MM.1S (cell line): ENCODE results near the gene AGAP2.

Experiments
- DNase-seq: peaks from one replicate; pipeline ENCODE4 v3.0.0-alpha.2; 2015
- H2AFZ ChIP-seq: fragments of 300-600 bp; sonication (generic); 2 replicates; pipeline ENCODE4 v1.6.0; 2016; ENCODE audit warnings: antibody characterized with exemption, low read length
- H3F3A ChIP-seq: fragments of 300-600 bp; sonication (generic); 2 replicates; pipeline ENCODE4 v1.6.1; 2016; ENCODE audit warnings: mild to moderate bottlenecking, antibody characterized with exemption, low read length, moderate library complexity, mixed read lengths; ENCODE audit not compliant: insufficient read depth
- H3K27ac ChIP-seq: fragments of 300-600 bp; sonication (generic); 2 replicates; pipeline ENCODE4 v1.5.1; 2016; ENCODE audit warnings: mild to moderate bottlenecking, low read length
- H3K27me3 ChIP-seq: fragments of 300-600 bp; sonication (generic); replicated peaks from 2 replicates; pipeline ENCODE4 v1.6.0; 2016; ENCODE audit warnings: low read length; ENCODE audit not compliant: insufficient read depth
- H3K36me3 ChIP-seq: fragments of 300-600 bp; sonication (generic); replicated peaks from 2 replicates; pipeline ENCODE4 v1.6.1; 2016; ENCODE audit warnings: mild to moderate bottlenecking, low read length, mixed read lengths; ENCODE audit not compliant: insufficient read depth
- H3K4me1 ChIP-seq: fragments of 300-600 bp; sonication (generic); 2 replicates; pipeline ENCODE4 v1.6.1; 2016; ENCODE audit warnings: low read length, mixed read lengths
- H3K4me2 ChIP-seq: fragments of 300-600 bp; sonication (generic); 2 replicates; pipeline ENCODE4 v1.6.0; 2016; ENCODE audit warnings: low read depth, low read length
- H3K4me3 ChIP-seq: fragments of 300-600 bp; sonication (generic); 2 replicates; pipeline ENCODE4 v1.5.1; 2016; ENCODE audit warnings: low read length, mixed read lengths
- H3K79me2 ChIP-seq: fragments of 300-600 bp; sonication (generic); 2 replicates; pipeline ENCODE4 v1.6.1; 2016; ENCODE audit warnings: mixed run types, low read length, mixed read lengths
- H3K9ac ChIP-seq: fragments of 300-600 bp; sonication (generic); 2 replicates; pipeline ENCODE4 v1.6.1; 2016; ENCODE audit warnings: low read length, mixed read lengths
- H3K9me2 ChIP-seq: fragments of 300-600 bp; sonication (generic); replicated peaks from 2 replicates; pipeline ENCODE4 v1.6.1; 2016; ENCODE audit warnings: mild to moderate bottlenecking, low read length, mixed read lengths; ENCODE audit not compliant: insufficient read depth
- H3K9me3 ChIP-seq: fragments of 300-600 bp; sonication (generic); replicated peaks from 2 replicates; pipeline ENCODE4 v1.6.1; 2016; ENCODE audit warnings: mild to moderate bottlenecking, low read length, mixed read lengths; ENCODE audit not compliant: insufficient read depth
- H4K20me1 ChIP-seq: fragments of 300-600 bp; sonication (generic); 2 replicates; pipeline ENCODE4 v1.6.1; 2016; ENCODE audit warnings: mild to moderate bottlenecking, low read length, moderate library complexity, mixed read lengths; ENCODE audit not compliant: insufficient read depth
- EZH2 ChIP-seq: fragments of 300-600 bp; sonication (generic); optimal IDR thresholded peaks from 2 replicates; pipeline ENCODE3; 2017; ENCODE audit warnings: low read depth, mild to moderate bottlenecking, antibody characterized with exemption, low read length, mixed read lengths
- EZH2phosphoT487 ChIP-seq: fragments of 300-600 bp; sonication (generic); IDR thresholded peaks from 2 replicates; pipeline ENCODE4 v1.6.1; 2018; ENCODE audit warnings: antibody characterized with exemption, low read length
- TF ChIP-seq, protein P1 (sequence below): fragments of 300-600 bp; sonication (generic); IDR thresholded peaks from 2 replicates; pipeline ENCODE4 v1.5.1; 2016; ENCODE audit warnings: antibody characterized with exemption, low read length, mixed read lengths

Gene AGAP2

DNA sequence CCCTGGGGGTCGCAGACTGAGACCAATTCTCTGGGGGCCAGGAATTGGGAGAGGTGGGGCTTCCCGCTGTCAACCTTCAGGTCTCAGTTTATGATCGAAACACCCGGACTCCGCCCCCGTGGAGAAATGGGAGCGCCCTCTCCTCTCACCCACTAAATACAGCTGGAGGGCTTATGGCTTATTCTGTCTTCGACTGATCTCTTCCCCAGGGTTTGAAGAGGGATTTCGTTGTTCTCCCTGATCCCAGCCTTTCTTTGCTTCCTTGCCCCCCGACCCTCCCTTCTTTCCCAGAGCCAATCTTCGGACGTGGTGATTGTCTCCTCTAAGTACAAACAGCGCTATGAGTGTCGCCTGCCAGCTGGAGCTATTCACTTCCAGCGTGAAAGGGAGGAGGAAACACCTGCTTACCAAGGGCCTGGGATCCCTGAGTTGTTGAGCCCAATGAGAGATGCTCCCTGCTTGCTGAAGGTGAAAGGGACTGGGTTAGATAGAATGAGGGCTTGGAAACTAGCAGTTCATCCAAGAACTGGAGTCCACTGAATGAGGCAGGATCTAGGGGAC lies 44.0 kb downstream of the AGAP2 start:
- Histone ChIP-seq H3K36me3 (peaks cover 8% of the 10 kb centered on the region; the same call in 1 of the 2 replicates), H3K4me2 (peak overlapping the region; percentile 69), H3K4me3 (peak overlapping the region; percentile 95), H4K20me1 (no peaks in the 10 kb centered on the region), H3K79me2 (peaks cover 23% of the 10 kb centered on the region), H3K4me1 (peaks cover 8% of the 10 kb centered on the region; the same call in 1 of the 2 replicates), H3F3A (no peaks in the 10 kb centered on the region), H2AFZ (peak overlapping the region; percentile 96), H3K9ac (peak overlapping the region; percentile 85), H3K9me2 (no peaks in the 10 kb centered on the region), H3K9me3 (no peaks in the 10 kb centered on the region), H3K27ac (peak overlapping the region; percentile 51; the same call in 1 of the 2 replicates), H3K27me3 (no peaks in the 10 kb centered on the region)
- TF ChIP-seq EZH2phosphoT487 = no peak
- TF ChIP-seq, protein P1, sequence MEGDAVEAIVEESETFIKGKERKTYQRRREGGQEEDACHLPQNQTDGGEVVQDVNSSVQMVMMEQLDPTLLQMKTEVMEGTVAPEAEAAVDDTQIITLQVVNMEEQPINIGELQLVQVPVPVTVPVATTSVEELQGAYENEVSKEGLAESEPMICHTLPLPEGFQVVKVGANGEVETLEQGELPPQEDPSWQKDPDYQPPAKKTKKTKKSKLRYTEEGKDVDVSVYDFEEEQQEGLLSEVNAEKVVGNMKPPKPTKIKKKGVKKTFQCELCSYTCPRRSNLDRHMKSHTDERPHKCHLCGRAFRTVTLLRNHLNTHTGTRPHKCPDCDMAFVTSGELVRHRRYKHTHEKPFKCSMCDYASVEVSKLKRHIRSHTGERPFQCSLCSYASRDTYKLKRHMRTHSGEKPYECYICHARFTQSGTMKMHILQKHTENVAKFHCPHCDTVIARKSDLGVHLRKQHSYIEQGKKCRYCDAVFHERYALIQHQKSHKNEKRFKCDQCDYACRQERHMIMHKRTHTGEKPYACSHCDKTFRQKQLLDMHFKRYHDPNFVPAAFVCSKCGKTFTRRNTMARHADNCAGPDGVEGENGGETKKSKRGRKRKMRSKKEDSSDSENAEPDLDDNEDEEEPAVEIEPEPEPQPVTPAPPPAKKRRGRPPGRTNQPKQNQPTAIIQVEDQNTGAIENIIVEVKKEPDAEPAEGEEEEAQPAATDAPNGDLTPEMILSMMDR = no peak
- TF ChIP-seq EZH2 = no peak
- DNase-seq = no peak

DNA sequence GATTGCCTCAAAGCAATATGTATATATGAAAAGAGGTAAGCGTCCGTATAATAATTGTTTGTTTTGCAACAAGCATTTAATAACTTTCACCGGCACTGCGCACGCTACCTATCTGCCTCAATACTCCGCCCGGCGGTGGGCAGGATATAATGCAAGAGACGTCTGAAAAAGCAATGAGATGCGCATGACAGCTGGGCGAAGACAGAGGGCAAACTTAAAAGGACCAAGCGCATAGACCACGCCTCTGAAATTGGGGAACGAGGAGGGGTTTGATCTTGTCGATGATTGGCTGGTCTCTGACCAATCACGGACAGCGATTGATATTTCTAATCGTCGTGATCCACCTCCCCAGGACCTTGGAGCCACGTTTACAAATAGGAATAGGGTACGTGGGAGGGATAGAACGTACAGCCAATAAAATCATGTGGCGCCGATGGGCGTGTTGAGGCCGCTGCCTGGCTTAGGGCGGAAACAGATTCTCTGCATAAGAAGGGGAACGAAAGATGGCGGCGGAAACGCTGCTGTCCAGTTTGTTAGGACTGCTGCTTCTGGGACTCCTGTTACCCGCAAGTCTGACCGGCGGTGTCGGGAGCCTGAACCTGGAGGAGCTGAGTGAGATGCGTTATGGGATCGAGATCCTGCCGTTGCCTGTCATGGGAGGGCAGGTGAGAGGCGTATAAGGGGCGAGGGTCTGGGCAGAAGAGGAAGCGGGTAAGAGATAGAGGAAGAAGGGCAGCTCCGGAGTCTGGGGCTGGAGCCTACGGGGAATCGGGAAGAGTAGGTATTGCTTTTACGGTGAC lies 44.7 kb downstream of the AGAP2 start, which contains the start of gene OS9:
OS9 (plus strand) TSS at position 474 of the 800 bp plus-strand sequence; CDS start at position 504, 30 bp downstream.
- peak; percentile 99 for DNase-seq
- peak within 1 kb of the TSS; percentile 95 for H3K4me3 ChIP-seq
- H3K79me2 ChIP-seq = peaks cover 23% of the 10 kb centered on the region
- no peaks in the 10 kb centered on the region for H3K9me3 ChIP-seq
- TF ChIP-seq EZH2phosphoT487 = no peak
- TF ChIP-seq, protein P1 = peak; percentile 81
- no peaks in the 10 kb centered on the region for H4K20me1 ChIP-seq
- peak within 1 kb of the TSS; percentile 96 for H2AFZ ChIP-seq
- H3K27ac ChIP-seq = peak within 1 kb of the TSS; percentile 51; the same call in 1 of the 2 replicates
- no peaks in the 10 kb centered on the region for H3F3A ChIP-seq
- H3K9me2 ChIP-seq = no peaks in the 10 kb centered on the region
- no peaks in the 10 kb centered on the region for H3K27me3 ChIP-seq
- peaks cover 8% of the 10 kb centered on the region; the same call in 1 of the 2 replicates for H3K36me3 ChIP-seq
- peak within 1 kb of the TSS; percentile 85 for H3K9ac ChIP-seq
- H3K4me2 ChIP-seq = peak within 1 kb of the TSS; percentile 69
- H3K4me1 ChIP-seq = peaks cover 8% of the 10 kb centered on the region; the same call in 1 of the 2 replicates

DNA sequence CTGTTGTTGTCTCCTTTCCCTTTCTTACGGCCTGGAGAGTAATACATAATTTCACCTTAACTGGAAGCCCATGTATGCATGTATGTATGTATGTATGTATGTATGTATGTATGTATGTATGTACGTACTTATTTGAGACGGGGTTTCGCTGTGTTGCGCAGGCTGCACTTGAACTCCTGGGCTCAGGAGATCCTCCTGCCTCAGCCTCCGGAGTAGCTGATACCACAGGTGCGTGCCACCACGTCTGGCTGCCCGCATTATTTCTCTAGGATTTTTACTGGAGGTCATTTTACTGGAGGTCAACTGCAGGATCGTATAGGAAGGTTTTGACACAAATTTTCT lies 45.3 kb downstream of the AGAP2 start:
- H3K27me3 ChIP-seq = no peaks in the 10 kb centered on the region
- peaks cover 8% of the 10 kb centered on the region; the same call in 1 of the 2 replicates for H3K4me1 ChIP-seq
- no peaks in the 10 kb centered on the region for H3K9me3 ChIP-seq
- no peak overlapping the region for H3K27ac ChIP-seq
- no peak for DNase-seq
- H3K79me2 ChIP-seq = peaks cover 23% of the 10 kb centered on the region
- no peaks in the 10 kb centered on the region for H4K20me1 ChIP-seq
- peak overlapping the region; percentile 33 for H3K4me3 ChIP-seq
- peaks cover 8% of the 10 kb centered on the region; the same call in 1 of the 2 replicates for H3K36me3 ChIP-seq
- no peaks in the 10 kb centered on the region for H3F3A ChIP-seq
- TF ChIP-seq, protein P1 = no peak
- TF ChIP-seq EZH2 = no peak
- TF ChIP-seq EZH2phosphoT487 = no peak
- H3K4me2 ChIP-seq = peak overlapping the region; percentile 58
- no peak overlapping the region for H3K9ac ChIP-seq
- H2AFZ ChIP-seq = peak overlapping the region; percentile 75
- no peaks in the 10 kb centered on the region for H3K9me2 ChIP-seq
